Neural progenitor cell (in vitro differentiated cells): ENCODE data around the gene TMEM233. TPM values are rescaled to one million over a fixed set of nuclear protein-coding genes. Genes with fewer than 3 reads are reported as not detected.

Source experiments
- DNase-seq: peaks from one replicate; pipeline ENCODE4 v3.0.0-alpha.2; 2016; ENCODE audit warnings: low spot score
- H2AFZ ChIP-seq: fragments of 200-600 bp; sonication (generic); replicated peaks from 2 replicates; pipeline ENCODE4 v1.6.1; 2016; ENCODE audit warnings: antibody characterized with exemption
- H3F3A ChIP-seq: fragments of 200-600 bp; sonication (generic); 2 replicates; pipeline ENCODE4 v1.6.1; 2016; ENCODE audit warnings: antibody characterized with exemption, low read depth
- H3K27ac ChIP-seq: fragments of 200-600 bp; sonication (generic); 2 replicates; pipeline ENCODE4 v1.5.1; 2016; ENCODE audit warnings: mild to moderate bottlenecking
- H3K27me3 ChIP-seq: fragments of 200-600 bp; sonication (generic); 2 replicates; pipeline ENCODE4 v1.6.1; 2016; ENCODE audit warnings: mild to moderate bottlenecking, moderate library complexity
- H3K36me3 ChIP-seq: fragments of 200-600 bp; sonication (generic); 2 replicates; pipeline ENCODE4 v1.5.1; 2016
- H3K4me1 ChIP-seq: fragments of 200-600 bp; sonication (generic); 2 replicates; pipeline ENCODE4 v1.6.1; 2016; ENCODE audit warnings: mixed run types
- H3K4me2 ChIP-seq: fragments of 200-600 bp; sonication (generic); 2 replicates; pipeline ENCODE4 v1.6.1; 2016
- H3K4me3 ChIP-seq: fragments of 200-600 bp; sonication (generic); 2 replicates; pipeline ENCODE4 v1.5.1; 2016
- H3K79me2 ChIP-seq: fragments of 200-600 bp; sonication (generic); 2 replicates; pipeline ENCODE4 v1.6.1; 2016; ENCODE audit warnings: low read depth
- H3K9ac ChIP-seq: fragments of 200-600 bp; sonication (generic); 2 replicates; pipeline ENCODE4 v1.6.1; 2016
- H3K9me3 ChIP-seq: fragments of 200-600 bp; sonication (generic); 2 replicates; pipeline ENCODE4 v1.5.1; 2016; ENCODE audit warnings: low read depth
- H4K20me1 ChIP-seq: fragments of 200-600 bp; sonication (generic); 2 replicates; pipeline ENCODE4 v1.6.1; 2016; ENCODE audit warnings: low read depth
- H3K27ac Mint-ChIP-seq: 3 replicates; pipeline ENCODE4 v1.8.0; 2021; ENCODE audit warnings: mixed read lengths
- H3K27me3 Mint-ChIP-seq: 2 replicates; pipeline ENCODE4 v1.8.0; 2022; ENCODE audit warnings: low read depth, mild to moderate bottlenecking, inconsistent platforms, moderate library complexity, mixed read lengths; ENCODE audit not compliant: insufficient read depth
- H3K36me3 Mint-ChIP-seq: 3 replicates; pipeline ENCODE4 v1.8.0; 2021; ENCODE audit warnings: mixed read lengths
- H3K4me1 Mint-ChIP-seq: 3 replicates; pipeline ENCODE4 v1.8.0; 2021; ENCODE audit warnings: mixed read lengths
- H3K4me3 Mint-ChIP-seq: 3 replicates; pipeline ENCODE4 v1.8.0; 2021; ENCODE audit warnings: mild to moderate bottlenecking, moderate library complexity, mixed read lengths
- H3K9me3 Mint-ChIP-seq: 3 replicates; pipeline ENCODE4 v1.8.0; 2020; ENCODE audit warnings: mixed read lengths
- CTCF ChIP-seq: fragments of 200-600 bp; sonication (generic); IDR thresholded peaks from 2 replicates; pipeline ENCODE4 v1.5.1; 2017; ENCODE audit warnings: antibody characterized with exemption, mild to moderate bottlenecking
- EZH2 ChIP-seq: fragments of 200-600 bp; sonication (generic); IDR thresholded peaks from 2 replicates; pipeline ENCODE4 v1.6.1; 2017; ENCODE audit warnings: antibody characterized with exemption, mild to moderate bottlenecking, moderate library complexity
- EZH2phosphoT487 ChIP-seq: fragments of 200-600 bp; sonication (generic); IDR thresholded peaks from 2 replicates; pipeline ENCODE4 v1.6.1; 2017; ENCODE audit warnings: antibody characterized with exemption
- total RNA-seq: library from RNA; depleted of rRNA; stranded (reverse); fragments of >200 nt; gene quantifications from 2 replicates; pipeline ENCODE4 v1.2.3, GENCODE V29; 2015; ENCODE audit warnings: low replicate concordance

Gene TMEM233
- total RNA-seq, 1 donor from 2014 or later: not detected

GRCh38 chr12:119660076-119660475, 66.5 kb downstream of the TMEM233 start:
- Histone ChIP-seq H3K36me3 (no peaks in the 10 kb centered on the region), H3K4me2 (no peak overlapping the region), H3K9ac (no peak overlapping the region), H3K4me3 (no peak overlapping the region), H2AFZ (no peak overlapping the region), H3K9me3 (no peaks in the 10 kb centered on the region), H4K20me1 (no peaks in the 10 kb centered on the region), H3K27me3 (peaks cover 31% of the 10 kb centered on the region), H3K27ac (no peak overlapping the region), H3K79me2 (no peaks in the 10 kb centered on the region), H3K4me1 (no peaks in the 10 kb centered on the region), H3F3A (no peaks in the 10 kb centered on the region)
- Mint-ChIP-seq H3K27me3 (peaks cover 8% of the 10 kb centered on the region), H3K27ac (no peak overlapping the region), H3K9me3 (no peaks in the 10 kb centered on the region), H3K36me3 (no peaks in the 10 kb centered on the region), H3K4me3 (no peak overlapping the region), H3K4me1 (no peaks in the 10 kb centered on the region)
- TF ChIP-seq CTCF: no peak
- TF ChIP-seq EZH2: no peak
- no peak for TF ChIP-seq EZH2phosphoT487
- DNase-seq: no peak

- H3F3A ChIP-seq: peaks cover 1% of the 10 kb centered on the region
- Mint-ChIP-seq H3K4me1 (no peaks in the 10 kb centered on the region), H3K9me3 (no peaks in the 10 kb centered on the region), H3K4me3 (no peak overlapping the region), H3K27me3 (peaks cover 8% of the 10 kb centered on the region), H3K27ac (no peak overlapping the region), H3K36me3 (no peaks in the 10 kb centered on the region)
- no peaks in the 10 kb centered on the region for H3K36me3 ChIP-seq
- H3K27me3 ChIP-seq: peaks cover 31% of the 10 kb centered on the region
- no peak for DNase-seq
- TF ChIP-seq CTCF (no peak), EZH2phosphoT487 (no peak), EZH2 (no peak)
- H3K4me1 ChIP-seq: no peaks in the 10 kb centered on the region
- no peaks in the 10 kb centered on the region for H3K79me2 ChIP-seq
- no peaks in the 10 kb centered on the region for H4K20me1 ChIP-seq
- H3K4me3 ChIP-seq: no peak overlapping the region
- H2AFZ ChIP-seq: no peak overlapping the region
- no peak overlapping the region for H3K9ac ChIP-seq
- no peak overlapping the region for H3K4me2 ChIP-seq
- no peaks in the 10 kb centered on the region for H3K9me3 ChIP-seq
- H3K27ac ChIP-seq: no peak overlapping the region
Observed at GRCh38 chr12:119661882-119662281, 68.3 kb downstream of the TMEM233 start.

GRCh38 chr12:119664642-119665041, 71.1 kb downstream of the TMEM233 start:
- H3K4me1 ChIP-seq: peaks cover 4% of the 10 kb centered on the region
- H3K9ac ChIP-seq: no peak overlapping the region
- TF ChIP-seq CTCF (no peak), EZH2phosphoT487 (no peak), EZH2 (no peak)
- H3K4me2 ChIP-seq: no peak overlapping the region
- H3K4me3 Mint-ChIP-seq: no peak overlapping the region
- H3K27me3 ChIP-seq: peaks cover 31% of the 10 kb centered on the region
- no peak overlapping the region for H2AFZ ChIP-seq
- peaks cover 12% of the 10 kb centered on the region for H3K4me1 Mint-ChIP-seq
- H3K4me3 ChIP-seq: no peak overlapping the region
- DNase-seq: no peak
- H3K79me2 ChIP-seq: peaks cover 15% of the 10 kb centered on the region
- H3K27me3 Mint-ChIP-seq: peaks cover 8% of the 10 kb centered on the region
- H3K9me3 Mint-ChIP-seq: no peaks in the 10 kb centered on the region
- H3F3A ChIP-seq: peaks cover 18% of the 10 kb centered on the region
- no peaks in the 10 kb centered on the region for H3K36me3 ChIP-seq
- no peak overlapping the region for H3K27ac ChIP-seq
- no peaks in the 10 kb centered on the region for H3K36me3 Mint-ChIP-seq
- H3K27ac Mint-ChIP-seq: no peak overlapping the region
- no peaks in the 10 kb centered on the region for H3K9me3 ChIP-seq
- H4K20me1 ChIP-seq: peaks cover 2% of the 10 kb centered on the region
